GM23338 (cell line): ENCODE data around the gene LRBA. TPM values are rescaled to one million over a fixed set of nuclear protein-coding genes. Genes with fewer than 3 reads are reported as not detected.

ENCODE experiments used
- ATAC-seq: fragments of 200-7000 bp; cut with Tn5 transposase; 3 replicates; pipeline ENCODE4 v1.9.1; 2020
- DNase-seq: peaks from one replicate; pipeline ENCODE4 v3.0.0-alpha.2; 2015; ENCODE audit warnings: low spot score
- H2AFZ ChIP-seq: fragments of 200-600 bp; sonication (generic); 2 replicates; pipeline ENCODE4 v1.8.0; 2016; ENCODE audit warnings: antibody characterized with exemption, mild to moderate bottlenecking, moderate library complexity
- H3F3A ChIP-seq: fragments of 200-600 bp; sonication (generic); replicated peaks from 2 replicates; pipeline ENCODE4 v1.8.0; 2017; ENCODE audit warnings: antibody characterized with exemption, mixed run types, low read depth
- H3K27ac ChIP-seq: fragments of 200-600 bp; sonication (generic); 2 replicates; pipeline ENCODE4 v1.6.1; 2016; ENCODE audit warnings: low read depth
- H3K27me3 ChIP-seq: fragments of 200-600 bp; sonication (generic); 2 replicates; pipeline ENCODE4 v1.8.0; 2016; ENCODE audit warnings: mild to moderate bottlenecking, mixed run types, moderate library complexity; ENCODE audit not compliant: insufficient read depth
- H3K36me3 ChIP-seq: fragments of 200-600 bp; sonication (generic); 2 replicates; pipeline ENCODE4 v1.8.0; 2016; ENCODE audit warnings: mild to moderate bottlenecking; ENCODE audit not compliant: insufficient read depth
- H3K4me1 ChIP-seq: fragments of 200-600 bp; sonication (generic); 2 replicates; pipeline ENCODE4 v1.8.0; 2016; ENCODE audit warnings: mild to moderate bottlenecking, moderate library complexity; ENCODE audit not compliant: insufficient read depth
- H3K4me2 ChIP-seq: fragments of 200-600 bp; sonication (generic); 2 replicates; pipeline ENCODE4 v1.7.1; 2017; ENCODE audit warnings: mixed run types
- H3K4me3 ChIP-seq: fragments of 200-600 bp; sonication (generic); 2 replicates; pipeline ENCODE4 v1.6.1; 2016; ENCODE audit warnings: mixed run types
- H3K79me2 ChIP-seq: fragments of 200-600 bp; sonication (generic); replicated peaks from 2 replicates; pipeline ENCODE4 v1.8.0; 2017; ENCODE audit warnings: mild to moderate bottlenecking; ENCODE audit not compliant: insufficient read depth
- H3K9me2 ChIP-seq: fragments of 200-600 bp; sonication (generic); 2 replicates; pipeline ENCODE4 v1.8.0; 2017; ENCODE audit not compliant: insufficient read depth
- H4K20me1 ChIP-seq: fragments of 200-600 bp; sonication (generic); replicated peaks from 2 replicates; pipeline ENCODE4 v1.8.0; 2017; ENCODE audit warnings: mild to moderate bottlenecking; ENCODE audit not compliant: insufficient read depth
- H3K27ac Mint-ChIP-seq: 2 replicates; pipeline ENCODE4 v1.8.0; 2020; ENCODE audit warnings: inconsistent platforms, mild to moderate bottlenecking, moderate library complexity, mixed read lengths
- H3K27me3 Mint-ChIP-seq: 3 replicates; pipeline ENCODE4 v1.8.0; 2022; ENCODE audit warnings: low read depth, mild to moderate bottlenecking, moderate library complexity, mixed read lengths, inconsistent platforms; ENCODE audit not compliant: insufficient read depth, poor library complexity
- H3K36me3 Mint-ChIP-seq: 3 replicates; pipeline ENCODE4 v1.8.0; 2021; ENCODE audit warnings: low read depth, mild to moderate bottlenecking, inconsistent platforms, moderate library complexity, mixed read lengths
- H3K4me1 Mint-ChIP-seq: 3 replicates; pipeline ENCODE4 v1.8.0; 2020; ENCODE audit warnings: mild to moderate bottlenecking, inconsistent platforms, mixed read lengths
- H3K4me3 Mint-ChIP-seq: 3 replicates; pipeline ENCODE4 v1.8.0; 2021; ENCODE audit warnings: moderate library complexity, mild to moderate bottlenecking, inconsistent platforms, mixed read lengths
- H3K9me3 Mint-ChIP-seq: 3 replicates; pipeline ENCODE4 v1.8.0; 2020; ENCODE audit warnings: moderate library complexity, mild to moderate bottlenecking, inconsistent platforms, mixed read lengths
- EZH2 ChIP-seq: fragments of 200-600 bp; sonication (generic); IDR thresholded peaks from one replicate; pipeline ENCODE4 v1.8.0; 2017; ENCODE audit warnings: antibody characterized with exemption, mild to moderate bottlenecking, low read depth; ENCODE audit not compliant: unreplicated experiment
- JUNB ChIP-seq: IDR thresholded peaks from one replicate; pipeline ENCODE4 v1.6.1; 2016; ENCODE audit warnings: antibody characterized with exemption; ENCODE audit not compliant: unreplicated experiment
- NANOG ChIP-seq: IDR thresholded peaks from 2 replicates; pipeline ENCODE4 v1.6.1; 2016; ENCODE audit warnings: antibody characterized with exemption, borderline replicate concordance
- POLR2AphosphoS5 ChIP-seq: IDR thresholded peaks from 2 replicates; pipeline ENCODE4 v1.6.1; 2016; ENCODE audit warnings: antibody characterized with exemption, low read depth
- polyA plus RNA-seq: library from polyadenylated mRNA; unstranded; fragments of >200 nt; fragmentation: Nextera tagmentation; extraction: Ambion mirVana; gene quantifications from 2 replicates; pipeline ENCODE4 v1.2.1, GENCODE V29; 2016
- total RNA-seq: library from RNA; depleted of rRNA; stranded (reverse); fragments of >200 nt; shearing (Covaris generic); gene quantifications from 2 replicates; pipeline ENCODE4 v1.2.3, GENCODE V29; 2014
- TF ChIP-seq, protein P1 (sequence below): fragments of 250-450 bp; sonication (Bioruptor Pico); IDR thresholded peaks from 2 replicates; pipeline ENCODE4 v1.5.0; 2020; ENCODE audit warnings: mild to moderate bottlenecking, moderate library complexity

The LRBA gene
- total and polyA plus RNA-seq, 2 experiments from 2014 or later = 23.3 to 126 TPM

DNA sequence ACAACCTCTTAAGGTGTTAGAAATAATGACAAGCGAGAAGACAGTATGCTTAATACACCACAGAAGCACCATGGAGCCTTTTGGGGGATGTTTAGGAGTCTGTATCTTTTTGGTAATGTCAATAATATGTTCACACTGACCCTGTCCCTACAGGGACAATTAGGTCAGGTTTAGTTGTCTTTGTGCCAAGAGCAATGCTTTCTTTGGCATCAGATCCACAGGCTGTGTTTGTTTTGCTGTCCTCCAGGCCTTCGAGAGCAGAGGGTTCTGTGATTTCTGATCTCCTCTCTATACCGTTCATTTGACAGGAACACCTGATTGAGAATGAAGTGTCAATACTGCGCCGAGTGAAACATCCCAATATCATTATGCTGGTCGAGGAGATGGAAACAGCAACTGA is 783.1 kb downstream of the LRBA start (continued):
- TF ChIP-seq NANOG = no peak
- TF ChIP-seq POLR2AphosphoS5 = no peak
- TF ChIP-seq JUNB = no peak
- TF ChIP-seq EZH2 = no peak
- TF ChIP-seq, protein P1, sequence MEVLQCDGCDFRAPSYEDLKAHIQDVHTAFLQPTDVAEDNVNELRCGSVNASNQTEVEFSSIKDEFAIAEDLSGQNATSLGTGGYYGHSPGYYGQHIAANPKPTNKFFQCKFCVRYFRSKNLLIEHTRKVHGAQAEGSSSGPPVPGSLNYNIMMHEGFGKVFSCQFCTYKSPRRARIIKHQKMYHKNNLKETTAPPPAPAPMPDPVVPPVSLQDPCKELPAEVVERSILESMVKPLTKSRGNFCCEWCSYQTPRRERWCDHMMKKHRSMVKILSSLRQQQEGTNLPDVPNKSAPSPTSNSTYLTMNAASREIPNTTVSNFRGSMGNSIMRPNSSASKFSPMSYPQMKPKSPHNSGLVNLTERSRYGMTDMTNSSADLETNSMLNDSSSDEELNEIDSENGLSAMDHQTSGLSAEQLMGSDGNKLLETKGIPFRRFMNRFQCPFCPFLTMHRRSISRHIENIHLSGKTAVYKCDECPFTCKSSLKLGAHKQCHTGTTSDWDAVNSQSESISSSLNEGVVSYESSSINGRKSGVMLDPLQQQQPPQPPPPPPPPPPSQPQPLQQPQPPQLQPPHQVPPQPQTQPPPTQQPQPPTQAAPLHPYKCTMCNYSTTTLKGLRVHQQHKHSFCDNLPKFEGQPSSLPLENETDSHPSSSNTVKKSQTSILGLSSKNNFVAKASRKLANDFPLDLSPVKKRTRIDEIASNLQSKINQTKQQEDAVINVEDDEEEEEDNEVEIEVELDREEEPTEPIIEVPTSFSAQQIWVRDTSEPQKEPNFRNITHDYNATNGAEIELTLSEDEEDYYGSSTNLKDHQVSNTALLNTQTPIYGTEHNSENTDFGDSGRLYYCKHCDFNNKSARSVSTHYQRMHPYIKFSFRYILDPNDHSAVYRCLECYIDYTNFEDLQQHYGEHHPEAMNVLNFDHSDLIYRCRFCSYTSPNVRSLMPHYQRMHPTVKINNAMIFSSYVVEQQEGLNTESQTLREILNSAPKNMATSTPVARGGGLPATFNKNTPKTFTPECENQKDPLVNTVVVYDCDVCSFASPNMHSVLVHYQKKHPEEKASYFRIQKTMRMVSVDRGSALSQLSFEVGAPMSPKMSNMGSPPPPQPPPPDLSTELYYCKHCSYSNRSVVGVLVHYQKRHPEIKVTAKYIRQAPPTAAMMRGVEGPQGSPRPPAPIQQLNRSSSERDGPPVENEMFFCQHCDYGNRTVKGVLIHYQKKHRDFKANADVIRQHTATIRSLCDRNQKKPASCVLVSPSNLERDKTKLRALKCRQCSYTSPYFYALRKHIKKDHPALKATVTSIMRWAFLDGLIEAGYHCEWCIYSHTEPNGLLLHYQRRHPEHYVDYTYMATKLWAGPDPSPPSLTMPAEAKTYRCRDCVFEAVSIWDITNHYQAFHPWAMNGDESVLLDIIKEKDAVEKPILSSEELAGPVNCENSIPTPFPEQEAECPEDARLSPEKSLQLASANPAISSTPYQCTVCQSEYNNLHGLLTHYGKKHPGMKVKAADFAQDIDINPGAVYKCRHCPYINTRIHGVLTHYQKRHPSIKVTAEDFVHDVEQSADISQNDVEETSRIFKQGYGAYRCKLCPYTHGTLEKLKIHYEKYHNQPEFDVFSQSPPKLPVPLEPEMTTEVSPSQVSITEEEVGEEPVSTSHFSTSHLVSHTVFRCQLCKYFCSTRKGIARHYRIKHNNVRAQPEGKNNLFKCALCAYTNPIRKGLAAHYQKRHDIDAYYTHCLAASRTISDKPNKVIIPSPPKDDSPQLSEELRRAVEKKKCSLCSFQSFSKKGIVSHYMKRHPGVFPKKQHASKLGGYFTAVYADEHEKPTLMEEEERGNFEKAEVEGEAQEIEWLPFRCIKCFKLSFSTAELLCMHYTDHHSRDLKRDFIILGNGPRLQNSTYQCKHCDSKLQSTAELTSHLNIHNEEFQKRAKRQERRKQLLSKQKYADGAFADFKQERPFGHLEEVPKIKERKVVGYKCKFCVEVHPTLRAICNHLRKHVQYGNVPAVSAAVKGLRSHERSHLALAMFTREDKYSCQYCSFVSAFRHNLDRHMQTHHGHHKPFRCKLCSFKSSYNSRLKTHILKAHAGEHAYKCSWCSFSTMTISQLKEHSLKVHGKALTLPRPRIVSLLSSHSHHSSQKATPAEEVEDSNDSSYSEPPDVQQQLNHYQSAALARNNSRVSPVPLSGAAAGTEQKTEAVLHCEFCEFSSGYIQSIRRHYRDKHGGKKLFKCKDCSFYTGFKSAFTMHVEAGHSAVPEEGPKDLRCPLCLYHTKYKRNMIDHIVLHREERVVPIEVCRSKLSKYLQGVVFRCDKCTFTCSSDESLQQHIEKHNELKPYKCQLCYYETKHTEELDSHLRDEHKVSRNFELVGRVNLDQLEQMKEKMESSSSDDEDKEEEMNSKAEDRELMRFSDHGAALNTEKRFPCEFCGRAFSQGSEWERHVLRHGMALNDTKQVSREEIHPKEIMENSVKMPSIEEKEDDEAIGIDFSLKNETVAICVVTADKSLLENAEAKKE (CRISPR knock-in tag) = no peak

DNA sequence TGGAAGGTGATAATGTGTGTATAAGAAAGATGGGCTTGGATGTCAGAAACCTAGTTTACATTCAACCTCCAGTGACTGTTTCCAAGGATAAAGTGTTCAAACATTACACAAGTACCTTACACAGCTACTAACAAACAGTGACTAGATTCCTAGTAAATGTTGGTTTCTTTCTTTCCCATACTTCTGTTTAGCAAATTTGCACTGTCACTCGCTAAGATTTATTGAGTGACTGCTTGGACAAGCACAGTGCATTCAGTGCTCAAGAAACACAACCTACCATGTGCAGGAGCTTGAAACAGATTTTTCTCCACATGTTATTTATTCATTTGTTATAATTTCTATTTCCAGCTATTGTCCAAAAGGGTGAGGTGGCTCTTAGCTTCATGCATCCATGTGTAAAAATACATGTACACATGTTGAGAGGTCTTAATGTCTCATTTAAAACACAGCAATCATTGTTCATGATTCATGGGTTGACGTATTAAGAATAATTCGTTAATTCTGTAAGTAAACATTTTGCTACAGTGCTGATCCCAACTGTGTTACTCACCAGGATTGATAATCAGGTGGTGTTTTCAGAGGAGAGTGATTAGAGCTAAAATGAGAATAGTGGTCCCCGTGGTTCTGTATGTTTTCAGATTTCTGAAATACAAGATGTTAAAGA is 783.8 kb downstream of the LRBA start:
- H3F3A ChIP-seq = no peaks in the 10 kb centered on the region
- Mint-ChIP-seq H3K36me3 (no peaks in the 10 kb centered on the region), H3K4me1 (peaks cover 33% of the 10 kb centered on the region), H3K9me3 (no peaks in the 10 kb centered on the region; the same call in 1 of the 3 replicates), H3K4me3 (no peak overlapping the region), H3K27me3 (peaks cover 3% of the 10 kb centered on the region), H3K27ac (no peak overlapping the region)
- ATAC-seq (no peak), DNase-seq (no peak)
- no peaks in the 10 kb centered on the region for H3K27me3 ChIP-seq
- no peaks in the 10 kb centered on the region for H3K36me3 ChIP-seq
- H3K4me3 ChIP-seq = no peak overlapping the region
- H3K4me1 ChIP-seq = peaks cover 22% of the 10 kb centered on the region
- H4K20me1 ChIP-seq = no peaks in the 10 kb centered on the region
- no peak overlapping the region for H3K4me2 ChIP-seq
- H3K79me2 ChIP-seq = no peaks in the 10 kb centered on the region
- no peak overlapping the region for H3K27ac ChIP-seq
- peaks cover 9% of the 10 kb centered on the region; the same call in 1 of the 2 replicates for H3K9me2 ChIP-seq
- H2AFZ ChIP-seq = 0 out of 2 replicates have a peak overlapping the region, but pooled peaks have one; percentile 12
- TF ChIP-seq, protein P1 (CRISPR knock-in tag) = no peak
- TF ChIP-seq POLR2AphosphoS5 = no peak
